Endothelial cell of umbilical vein (primary cell): ENCODE data around the gene UCK1.

Experiments used
- EZH2 ChIP-seq: IDR thresholded peaks from 2 replicates; pipeline ENCODE4 v1.6.1; 2012; ENCODE audit warnings: borderline replicate concordance, low read depth, mild to moderate bottlenecking, moderate library complexity, low read length, inconsistent platforms; ENCODE audit not compliant: severe bottlenecking
- FOS ChIP-seq: IDR thresholded peaks from 2 replicates; pipeline ENCODE4 v1.6.1; 2011; ENCODE audit warnings: mild to moderate bottlenecking, low read length, moderate library complexity, borderline replicate concordance; ENCODE audit not compliant: insufficient read depth
- GATA2 ChIP-seq: IDR thresholded peaks from 2 replicates; pipeline ENCODE4 v1.7.0; 2011; ENCODE audit warnings: low read depth, mild to moderate bottlenecking, moderate library complexity, mixed read lengths, low read length; ENCODE audit not compliant: insufficient read length, insufficient read depth
- JUN ChIP-seq: IDR thresholded peaks from 2 replicates; pipeline ENCODE4 v1.6.1; 2011; ENCODE audit warnings: borderline replicate concordance, low read depth; ENCODE audit not compliant: insufficient read length, insufficient read depth
- MYC ChIP-seq: IDR thresholded peaks from one replicate; pipeline ENCODE4 v1.6.1; 2011; ENCODE audit warnings: mild to moderate bottlenecking, low read depth, low read length
- POLR2A ChIP-seq: IDR thresholded peaks from 2 replicates; pipeline ENCODE4 v1.6.1; 2012; ENCODE audit warnings: low read depth, mild to moderate bottlenecking, control low read depth, low read length
- POLR2AphosphoS5 ChIP-seq: IDR thresholded peaks from 2 replicates; pipeline ENCODE4 v1.6.1; 2012; ENCODE audit warnings: low read depth, mild to moderate bottlenecking, control low read depth, low read length, moderate library complexity; ENCODE audit not compliant: insufficient read depth
- TF ChIP-seq, protein P1 (sequence below), 2 donors: IDR thresholded peaks; 1 replicate in 1 of 2; 2 replicates in 1 of 2; pipeline ENCODE4 v1.5.1; 2011; ENCODE audit warnings: low read length in 2 of 2, mild to moderate bottlenecking in 2 of 2, moderate library complexity in 2 of 2, control low read depth in 1 of 2, inconsistent platforms in 1 of 2, low read depth in 1 of 2; ENCODE audit not compliant: insufficient read depth in 1 of 2; ENCODE audit errors: extremely low read depth in 1 of 2
- TF ChIP-seq, protein P2 (sequence below): IDR thresholded peaks from 2 replicates; pipeline ENCODE4 v1.6.1; 2011; ENCODE audit not compliant: insufficient read depth, insufficient read length

DNA sequence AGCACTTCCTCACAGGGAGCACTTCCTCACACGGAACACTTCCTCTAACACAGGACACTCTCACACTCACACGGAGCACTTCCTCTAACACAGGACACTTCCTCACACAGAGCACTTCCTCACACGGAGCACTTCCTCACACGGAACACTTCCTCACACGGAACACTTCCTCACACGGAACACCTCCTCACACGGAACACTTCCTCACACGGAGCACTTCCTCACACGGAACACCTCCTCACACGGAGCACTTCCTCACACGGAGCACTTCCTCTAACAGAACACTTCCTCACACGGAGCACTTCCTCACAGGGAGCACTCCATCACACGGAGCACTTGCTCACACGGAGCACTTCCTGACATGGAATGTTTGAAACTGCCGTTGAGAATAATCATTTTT is 15.0 kb downstream of the UCK1 start:
- TF ChIP-seq EZH2 (no peak), POLR2AphosphoS5 (no peak), POLR2A (no peak), JUN (no peak), MYC (no peak), GATA2 (no peak), FOS (no peak)
- TF ChIP-seq, protein P1, sequence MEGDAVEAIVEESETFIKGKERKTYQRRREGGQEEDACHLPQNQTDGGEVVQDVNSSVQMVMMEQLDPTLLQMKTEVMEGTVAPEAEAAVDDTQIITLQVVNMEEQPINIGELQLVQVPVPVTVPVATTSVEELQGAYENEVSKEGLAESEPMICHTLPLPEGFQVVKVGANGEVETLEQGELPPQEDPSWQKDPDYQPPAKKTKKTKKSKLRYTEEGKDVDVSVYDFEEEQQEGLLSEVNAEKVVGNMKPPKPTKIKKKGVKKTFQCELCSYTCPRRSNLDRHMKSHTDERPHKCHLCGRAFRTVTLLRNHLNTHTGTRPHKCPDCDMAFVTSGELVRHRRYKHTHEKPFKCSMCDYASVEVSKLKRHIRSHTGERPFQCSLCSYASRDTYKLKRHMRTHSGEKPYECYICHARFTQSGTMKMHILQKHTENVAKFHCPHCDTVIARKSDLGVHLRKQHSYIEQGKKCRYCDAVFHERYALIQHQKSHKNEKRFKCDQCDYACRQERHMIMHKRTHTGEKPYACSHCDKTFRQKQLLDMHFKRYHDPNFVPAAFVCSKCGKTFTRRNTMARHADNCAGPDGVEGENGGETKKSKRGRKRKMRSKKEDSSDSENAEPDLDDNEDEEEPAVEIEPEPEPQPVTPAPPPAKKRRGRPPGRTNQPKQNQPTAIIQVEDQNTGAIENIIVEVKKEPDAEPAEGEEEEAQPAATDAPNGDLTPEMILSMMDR (IDR thresholded peaks at IDR 0.05; ENCODE audit: extremely low read depth in 1 of 2, insufficient read depth in 1 of 2, low read depth in 1 of 2, low read length in 2 of 2): no peak
- TF ChIP-seq, protein P2, sequence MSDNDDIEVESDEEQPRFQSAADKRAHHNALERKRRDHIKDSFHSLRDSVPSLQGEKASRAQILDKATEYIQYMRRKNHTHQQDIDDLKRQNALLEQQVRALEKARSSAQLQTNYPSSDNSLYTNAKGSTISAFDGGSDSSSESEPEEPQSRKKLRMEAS: no peak
